H1 (cell line): ENCODE data around the gene CYTL1.

Source experiments
- BACH1 ChIP-seq: IDR thresholded peaks from 2 replicates; pipeline ENCODE4 v1.6.1; 2012; ENCODE audit warnings: low read length, improper control_type of control experiment
- CTCF ChIP-seq, 3 experiments: IDR thresholded peaks; 1 replicate in 2 of 3; 2 replicates in 1 of 3; pipeline versions ENCODE4 v1.5.1 to v1.6.1; 2011; ENCODE audit warnings: low read length in 3 of 3, mild to moderate bottlenecking in 3 of 3, inconsistent platforms in 2 of 3, low read depth in 1 of 3, moderate library complexity in 1 of 3; ENCODE audit not compliant: insufficient read depth in 1 of 3; ENCODE audit errors: control extremely low read depth in 1 of 3
- SIX5 ChIP-seq: IDR thresholded peaks from 2 replicates; pipeline ENCODE4 v1.6.1; 2011; ENCODE audit warnings: mild to moderate bottlenecking, low read depth, low read length

DNA sequence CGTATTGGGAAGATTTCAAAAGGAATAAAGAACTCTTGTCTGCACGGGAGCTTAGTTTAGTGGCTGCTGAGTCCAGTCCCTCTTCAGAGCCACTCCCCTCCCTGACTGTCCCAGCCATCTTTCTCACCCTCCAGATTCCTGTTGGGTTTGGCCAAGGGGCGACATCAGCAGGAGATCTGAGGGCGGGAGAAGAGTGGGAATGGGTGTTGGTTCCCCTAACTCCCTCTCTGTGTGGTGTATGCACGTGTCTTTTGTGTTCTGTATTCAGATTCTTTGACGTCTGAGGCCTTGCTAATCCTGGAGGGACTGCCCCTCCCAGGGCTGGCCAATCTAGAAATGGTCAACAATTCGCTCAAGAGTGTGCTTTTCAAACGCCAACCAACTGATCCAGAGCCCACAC is 37.4 kb downstream of the CYTL1 start:
- TF ChIP-seq CTCF (IDR thresholded peaks at IDR 0.05; ENCODE audit: control extremely low read depth in 1 of 3, insufficient read depth in 1 of 3, low read depth in 1 of 3, low read length in 3 of 3): no peak
- no peak for TF ChIP-seq SIX5
- no peak for TF ChIP-seq BACH1
